Skin of body (tissue), 2 donors: ENCODE results near the gene ABTB1. TPM values are rescaled to one million over a fixed set of nuclear protein-coding genes. Genes with fewer than 3 reads are reported as not detected.
"Not testable (repeated sequence)": the region's sequence is repeated elsewhere in the genome, so short reads cannot be mapped to it uniquely, and the experiment has no call there.

Experiments used
- DNase-seq: peaks from one replicate; lab custom pipeline; 2025; lab: John Stamatoyannopoulos, UW
- total RNA-seq: library from RNA; depleted of rRNA; stranded (reverse); fragments of >200 nt; gene quantifications from one replicate; pipeline ENCODE4 v1.2.3, GENCODE V29; 2014

The ABTB1 gene
- total RNA-seq, 1 donor from 2014 or later, result 11.5 TPM

GRCh38 chr3:127647845-127648204 lies 24.9 kb upstream of the ABTB1 start:
- DNase-seq, result no peak

- no peak for DNase-seq
Measured at GRCh38 chr3:127650236-127650635, 22.5 kb upstream of the ABTB1 start.

- DNase-seq, result no peak
Measured at GRCh38 chr3:127651516-127652172, 21.1 kb upstream of the ABTB1 start.

GRCh38 chr3:127652246-127652995 lies 20.3 kb upstream of the ABTB1 start:
- peak; percentile 56 for DNase-seq

- DNase-seq, result no peak
Measured at GRCh38 chr3:127654374-127654773, 18.4 kb upstream of the ABTB1 start.

GRCh38 chr3:127654993-127655392 lies 17.8 kb upstream of the ABTB1 start:
- not testable (repeated sequence) for DNase-seq

GRCh38 chr3:127655641-127656040 lies 17.1 kb upstream of the ABTB1 start:
- DNase-seq, result no peak

- DNase-seq, result no peak
Measured at GRCh38 chr3:127656906-127657305, 15.8 kb upstream of the ABTB1 start.

- no peak for DNase-seq
Measured at GRCh38 chr3:127658234-127658633, 14.5 kb upstream of the ABTB1 start.

GRCh38 chr3:127660621-127661251 lies 12.0 kb upstream of the ABTB1 start:
- DNase-seq, result no peak

- DNase-seq, result no peak
Measured at GRCh38 chr3:127661600-127661999, 11.2 kb upstream of the ABTB1 start.

- no peak for DNase-seq
Measured at GRCh38 chr3:127662001-127662469, 10.7 kb upstream of the ABTB1 start.

GRCh38 chr3:127663151-127663550 lies 9.6 kb upstream of the ABTB1 start:
- no peak for DNase-seq

GRCh38 chr3:127665165-127665564 lies 7.6 kb upstream of the ABTB1 start:
- no peak for DNase-seq

GRCh38 chr3:127665586-127665985 lies 7.2 kb upstream of the ABTB1 start:
- DNase-seq, result peak; percentile 11

GRCh38 chr3:127666676-127667075 lies 6.1 kb upstream of the ABTB1 start:
- DNase-seq, result no peak

GRCh38 chr3:127667119-127667681 lies 5.6 kb upstream of the ABTB1 start:
- no peak for DNase-seq

GRCh38 chr3:127668906-127669305 lies 3.8 kb upstream of the ABTB1 start:
- DNase-seq, result no peak

GRCh38 chr3:127669541-127670228 lies 3.1 kb upstream of the ABTB1 start:
- no peak for DNase-seq

- no peak for DNase-seq
Measured at GRCh38 chr3:127670229-127670559, 2.6 kb upstream of the ABTB1 start.

- no peak for DNase-seq
Measured at GRCh38 chr3:127670761-127671522, 1.8 kb upstream of the ABTB1 start.
